Iris pigment epithelial cell (primary cell): ENCODE data around the gene BEND4.

Experiments used
- DNase-seq: peaks from one replicate; pipeline ENCODE4 v3.0.0-alpha.2; 2011; ENCODE audit warnings: low read depth

The BEND4 gene

GRCh38 chr4:42104521-42104920 lies 47.9 kb downstream of the BEND4 start:
- DNase-seq = peak; percentile 79

GRCh38 chr4:42101446-42101975 lies 50.9 kb downstream of the BEND4 start:
- peak; percentile 47 for DNase-seq

GRCh38 chr4:42088386-42088785 lies 64.1 kb downstream of the BEND4 start:
- DNase-seq = no peak

GRCh38 chr4:42083816-42084215 lies 68.6 kb downstream of the BEND4 start:
- no peak for DNase-seq

- DNase-seq = no peak
Measured at GRCh38 chr4:42080306-42080705, 72.1 kb downstream of the BEND4 start.

GRCh38 chr4:42078184-42078801 lies 74.2 kb downstream of the BEND4 start:
- DNase-seq = no peak

- peak; percentile 35 for DNase-seq
Measured at GRCh38 chr4:42074294-42074693, 78.2 kb downstream of the BEND4 start.

GRCh38 chr4:42070463-42070862 lies 82.0 kb downstream of the BEND4 start:
- no peak for DNase-seq

- DNase-seq = no peak
Measured at GRCh38 chr4:42067264-42067663, 85.2 kb downstream of the BEND4 start.

- no peak for DNase-seq
Measured at GRCh38 chr4:42066402-42066801, 86.1 kb downstream of the BEND4 start.
